ENCODE measurements around the gene RMC1. TPM values are rescaled to one million over a fixed set of nuclear protein-coding genes. Genes with fewer than 3 reads are reported as not detected.

The RMC1 gene
- total RNA-seq, 2 donors from 2014 or later: 46.8 to 52.3 TPM

DNA sequence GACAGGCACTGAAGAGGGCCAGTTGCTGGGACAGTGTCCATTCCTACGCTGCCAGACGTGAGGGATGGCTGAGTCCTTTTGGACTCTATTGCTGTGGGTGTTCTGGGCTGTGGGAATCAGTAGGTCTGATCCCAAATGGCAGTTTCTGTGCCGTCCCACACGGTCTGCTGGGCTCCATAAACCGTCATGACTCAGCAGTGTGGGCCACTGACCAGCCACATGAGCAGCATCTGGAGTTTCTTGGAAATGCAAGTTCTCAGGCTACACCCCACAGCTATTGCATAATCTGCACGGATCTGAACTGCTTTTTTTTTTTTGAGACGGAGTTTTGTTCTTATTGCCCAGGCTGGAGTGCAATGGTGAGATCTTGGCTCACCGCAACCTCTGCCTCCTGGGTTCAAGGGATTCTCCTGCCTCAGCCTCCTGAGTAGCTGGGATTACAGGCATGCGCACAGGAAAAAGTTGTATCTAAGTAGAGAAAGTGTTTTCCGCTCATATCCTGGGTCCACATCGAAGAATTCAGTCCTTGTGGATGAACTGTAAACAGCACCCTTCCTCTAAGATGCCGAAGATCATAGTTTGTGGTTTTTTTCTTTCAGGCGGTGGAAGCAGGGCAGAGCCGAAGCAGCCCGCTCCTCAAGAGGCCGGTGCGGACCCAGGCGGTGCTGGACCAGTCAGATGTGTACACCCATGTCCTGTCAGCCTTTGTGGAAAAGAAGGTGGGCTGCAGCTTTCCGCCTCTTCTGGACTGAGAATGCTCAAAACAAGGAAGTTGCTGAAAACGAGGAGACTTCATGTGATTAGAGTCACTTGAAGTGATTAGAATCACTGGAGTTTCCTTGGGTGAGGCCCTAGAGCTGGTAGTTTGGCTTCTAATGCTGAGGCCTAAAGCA, 25.5 kb downstream of the RMC1 start:
- no peaks in the 10 kb centered on the region for H3K9me3 Mint-ChIP-seq
- DNase-seq (no peak), ATAC-seq (replicated peaks in 1 of 2) (no peak)
- peaks cover 7 to 32% of the 10 kb centered on the region in 2 donors for H3K36me3 Mint-ChIP-seq (ENCODE audit: insufficient read depth in 2 of 2)
- peaks cover 15% of the 10 kb centered on the region for H3K4me1 Mint-ChIP-seq (ENCODE audit: low read depth)
- no peak overlapping the region for H3K4me3 Mint-ChIP-seq
- peak overlapping the region; percentile 71 for H3K27ac Mint-ChIP-seq
- H3K27me3 Mint-ChIP-seq (ENCODE audit: low read depth): no peaks in the 10 kb centered on the region

DNA sequence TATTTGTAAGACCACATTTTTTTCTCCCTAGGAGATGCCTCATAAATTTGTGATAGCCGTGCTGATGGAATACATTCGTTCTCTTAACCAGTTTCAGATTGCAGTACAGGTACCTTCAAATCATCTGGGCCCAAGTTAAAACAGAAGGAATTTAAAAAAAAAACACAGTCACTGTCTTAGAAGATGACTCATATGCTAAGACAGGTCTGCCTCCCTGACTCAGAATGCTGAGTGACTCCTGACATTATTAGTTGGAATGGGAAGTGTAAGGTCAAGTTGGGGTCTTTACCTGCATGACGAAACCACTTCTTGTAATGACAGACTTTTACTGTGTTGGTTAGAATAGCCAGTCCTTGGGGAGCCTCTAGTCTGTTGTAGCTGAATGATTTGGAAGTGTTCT, 26.3 kb downstream of the RMC1 start:
- peak overlapping the region; percentile 71 for H3K27ac Mint-ChIP-seq
- H3K27me3 Mint-ChIP-seq (ENCODE audit: low read depth): no peaks in the 10 kb centered on the region
- ATAC-seq (replicated peaks in 1 of 2) (peak; percentile 76 to 93), DNase-seq (peak in 1 of 2 donors; percentile 12)
- H3K9me3 Mint-ChIP-seq: no peaks in the 10 kb centered on the region
- H3K36me3 Mint-ChIP-seq (ENCODE audit: insufficient read depth in 2 of 2): peaks cover 7 to 29% of the 10 kb centered on the region in 2 donors
- H3K4me1 Mint-ChIP-seq (ENCODE audit: low read depth): peaks cover 12% of the 10 kb centered on the region
- no peak overlapping the region for H3K4me3 Mint-ChIP-seq

DNA sequence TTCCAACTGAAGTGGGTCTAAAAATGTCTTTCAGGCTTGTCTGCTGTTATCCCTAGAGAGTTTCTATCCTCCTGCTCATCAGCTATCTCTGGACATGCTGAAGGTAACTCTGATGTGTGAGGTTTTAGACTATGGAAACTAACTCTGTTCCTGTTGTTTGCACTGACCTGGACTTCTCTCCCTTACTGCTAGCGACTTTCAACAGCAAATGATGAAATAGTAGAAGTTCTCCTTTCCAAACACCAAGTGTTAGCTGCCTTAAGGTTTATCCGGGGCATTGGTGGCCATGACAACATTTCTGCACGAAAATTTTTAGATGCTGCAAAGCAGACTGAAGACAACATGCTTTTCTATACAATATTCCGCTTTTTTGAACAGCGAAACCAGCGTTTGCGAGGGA, 26.9 kb downstream of the RMC1 start:
- DNase-seq (no peak), ATAC-seq (replicated peaks in 1 of 2) (no peak)
- no peak overlapping the region for H3K4me3 Mint-ChIP-seq
- peaks cover 12% of the 10 kb centered on the region for H3K4me1 Mint-ChIP-seq (ENCODE audit: low read depth)
- H3K36me3 Mint-ChIP-seq (ENCODE audit: insufficient read depth in 2 of 2): peaks cover 8 to 31% of the 10 kb centered on the region in 2 donors
- no peaks in the 10 kb centered on the region for H3K9me3 Mint-ChIP-seq
- peak overlapping the region; percentile 59 for H3K27ac Mint-ChIP-seq
- H3K27me3 Mint-ChIP-seq (ENCODE audit: low read depth): no peaks in the 10 kb centered on the region

DNA sequence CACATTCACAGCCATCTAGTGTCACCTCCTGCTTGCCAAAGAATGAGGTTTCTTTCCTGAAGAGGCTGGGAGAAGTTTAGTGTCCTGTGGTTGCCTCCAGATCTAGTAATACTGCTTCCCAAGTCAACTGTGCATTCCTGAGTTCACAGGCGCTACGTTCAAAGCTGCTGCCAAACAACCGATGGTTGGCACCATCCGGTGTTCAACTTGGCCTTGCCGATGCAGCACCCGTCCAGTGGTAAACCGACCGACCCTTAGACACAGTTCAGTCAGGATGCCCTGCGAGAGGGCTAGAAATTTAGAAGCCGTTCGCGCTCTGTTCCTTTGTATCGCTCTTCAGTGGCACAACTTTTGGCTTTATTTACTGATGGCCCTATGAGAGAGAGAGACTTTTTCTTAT, 28.6 kb downstream of the RMC1 start:
- peaks cover 12% of the 10 kb centered on the region for H3K4me1 Mint-ChIP-seq (ENCODE audit: low read depth)
- ATAC-seq (replicated peaks in 1 of 2): no peak
- H3K36me3 Mint-ChIP-seq (ENCODE audit: insufficient read depth in 2 of 2): peaks cover 13 to 24% of the 10 kb centered on the region in 2 donors
- H3K27ac Mint-ChIP-seq: no peak overlapping the region
- H3K4me3 Mint-ChIP-seq: no peak overlapping the region
- no peak for DNase-seq
- no peaks in the 10 kb centered on the region for H3K27me3 Mint-ChIP-seq (ENCODE audit: low read depth)
- no peaks in the 10 kb centered on the region for H3K9me3 Mint-ChIP-seq

DNA sequence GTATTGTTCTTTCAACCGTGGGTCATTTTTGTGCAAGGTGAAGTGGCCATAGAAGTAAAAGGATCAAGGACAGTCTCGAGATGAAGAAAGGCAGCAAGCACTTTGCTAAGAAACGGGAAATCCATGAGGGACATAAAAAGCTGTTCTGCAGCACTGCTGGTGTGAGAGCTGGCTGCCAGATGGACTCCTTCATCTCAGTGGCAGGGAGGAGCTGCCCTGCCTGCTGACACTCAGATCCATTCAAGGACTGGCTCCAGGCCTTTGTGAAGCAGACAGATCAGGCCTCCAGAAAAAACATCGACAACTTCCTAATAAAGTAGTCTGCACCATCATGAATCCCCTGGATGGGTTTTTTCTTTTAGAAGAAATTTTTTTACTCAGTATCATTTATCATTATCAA, 29.5 kb downstream of the RMC1 start:
- Mint-ChIP-seq H3K36me3 (ENCODE audit: insufficient read depth in 2 of 2) (peaks cover 13 to 27% of the 10 kb centered on the region in 2 donors), H3K27me3 (ENCODE audit: low read depth) (no peaks in the 10 kb centered on the region), H3K4me3 (no peak overlapping the region), H3K4me1 (ENCODE audit: low read depth) (peaks cover 12% of the 10 kb centered on the region), H3K9me3 (no peaks in the 10 kb centered on the region), H3K27ac (no peak overlapping the region)
- DNase-seq: no peak
- no peak for ATAC-seq (replicated peaks in 1 of 2)

DNA sequence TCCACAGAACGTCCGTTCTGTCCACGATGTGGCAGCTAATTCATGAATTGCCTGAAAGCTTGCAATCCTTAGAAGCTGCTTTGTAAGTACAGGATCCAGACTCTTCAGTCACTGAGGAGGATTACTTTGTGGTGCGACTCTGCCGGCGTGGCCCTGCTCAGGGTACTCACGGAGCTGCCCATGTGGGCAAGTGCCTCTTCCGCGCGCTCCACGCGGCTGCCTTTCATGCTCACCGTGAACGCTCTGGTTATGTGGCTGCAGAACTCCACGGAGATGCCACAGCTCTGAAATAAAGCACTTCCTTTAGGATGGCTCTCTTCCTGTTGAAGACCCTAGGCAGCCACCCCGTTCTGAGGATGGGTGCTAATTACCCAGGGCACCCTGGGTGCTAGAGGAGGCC, 31.0 kb downstream of the RMC1 start:
- peaks cover 10 to 26% of the 10 kb centered on the region in 2 donors for H3K36me3 Mint-ChIP-seq (ENCODE audit: insufficient read depth in 2 of 2)

DNA sequence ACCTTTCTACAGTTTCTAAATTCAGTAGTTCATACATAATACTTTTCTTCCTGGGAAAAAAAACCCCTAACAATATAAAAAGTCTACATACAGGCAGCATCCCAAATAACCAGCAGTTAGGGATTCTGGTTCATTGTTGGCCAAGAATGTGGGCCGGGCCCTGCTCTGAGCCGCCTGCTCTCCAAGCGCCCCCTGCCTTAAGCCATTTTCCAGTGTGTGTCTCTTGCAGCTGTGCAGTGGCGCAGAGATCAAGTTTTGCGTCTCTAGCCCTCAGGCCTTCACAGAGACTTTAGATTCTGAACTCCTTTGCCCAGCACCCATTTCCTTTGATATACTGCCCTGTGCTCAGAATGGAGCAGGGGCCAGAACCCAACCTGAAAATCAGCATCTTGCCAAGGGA, 32.9 kb downstream of the RMC1 start:
- Mint-ChIP-seq H3K27ac (peak overlapping the region; percentile 70), H3K4me1 (ENCODE audit: low read depth) (peaks cover 17% of the 10 kb centered on the region), H3K36me3 (ENCODE audit: insufficient read depth in 2 of 2) (peaks cover 10 to 24% of the 10 kb centered on the region in 2 donors), H3K9me3 (no peaks in the 10 kb centered on the region), H3K4me3 (no peak overlapping the region), H3K27me3 (ENCODE audit: low read depth) (no peaks in the 10 kb centered on the region)
- DNase-seq: no peak
- no peak for ATAC-seq (replicated peaks in 1 of 2)

More for the DNA sequence above, 31.0 kb downstream of the RMC1 start:
- Mint-ChIP-seq H3K9me3 (no peaks in the 10 kb centered on the region), H3K4me3 (no peak overlapping the region), H3K27me3 (ENCODE audit: low read depth) (no peaks in the 10 kb centered on the region), H3K27ac (no peak overlapping the region), H3K4me1 (ENCODE audit: low read depth) (peaks cover 7% of the 10 kb centered on the region)
- DNase-seq (no peak), ATAC-seq (replicated peaks in 1 of 2) (no peak)

DNA sequence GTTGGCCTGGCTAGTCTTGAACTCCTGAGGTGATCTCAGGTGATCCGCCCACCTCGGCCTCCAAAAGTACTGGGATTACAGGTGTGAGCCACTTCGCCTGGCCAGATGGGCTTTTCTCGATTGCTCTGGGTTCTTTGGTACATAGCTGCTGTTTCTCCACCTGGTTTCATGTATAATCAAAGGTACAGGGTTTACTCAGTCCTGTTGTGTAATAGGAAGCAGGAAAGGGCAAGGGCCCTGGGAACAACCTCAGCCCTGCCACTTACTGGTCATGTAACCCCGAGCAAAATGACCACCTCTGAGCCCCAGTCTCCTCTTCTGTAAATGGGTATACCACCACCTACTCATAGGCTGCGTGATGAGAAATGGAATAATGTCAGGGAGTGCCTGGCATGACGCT, 34.0 kb downstream of the RMC1 start:
- no peaks in the 10 kb centered on the region for H3K9me3 Mint-ChIP-seq
- ATAC-seq (replicated peaks in 1 of 2) (no peak), DNase-seq (no peak)
- H3K36me3 Mint-ChIP-seq (ENCODE audit: insufficient read depth in 2 of 2): peaks cover 10 to 21% of the 10 kb centered on the region in 2 donors
- peak overlapping the region; percentile 38 for H3K27ac Mint-ChIP-seq
- peaks cover 24% of the 10 kb centered on the region for H3K4me1 Mint-ChIP-seq (ENCODE audit: low read depth)
- H3K27me3 Mint-ChIP-seq (ENCODE audit: low read depth): no peaks in the 10 kb centered on the region
- no peak overlapping the region for H3K4me3 Mint-ChIP-seq

DNA sequence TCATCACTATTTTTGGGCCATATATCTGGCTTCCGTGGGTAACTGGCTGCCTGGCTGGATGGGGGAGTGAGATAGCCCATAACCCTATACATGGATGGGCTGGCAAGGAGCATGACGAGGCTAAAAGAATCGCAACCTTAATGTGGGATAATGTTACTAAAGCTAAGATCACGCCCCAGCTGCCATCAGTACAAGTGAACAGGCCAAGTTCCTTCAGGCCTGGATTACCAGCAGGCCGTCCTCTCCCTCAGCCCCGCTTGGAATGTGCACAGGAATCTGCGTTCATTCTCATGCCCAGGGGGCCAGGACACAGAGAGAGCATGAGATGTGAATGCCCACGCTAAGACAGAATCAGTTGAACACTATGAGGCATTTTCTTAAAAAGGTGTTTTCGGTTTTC, 34.7 kb downstream of the RMC1 start:
- Mint-ChIP-seq H3K36me3 (ENCODE audit: insufficient read depth in 2 of 2) (peaks cover 10 to 21% of the 10 kb centered on the region in 2 donors), H3K27ac (no peak overlapping the region), H3K4me3 (no peak overlapping the region), H3K4me1 (ENCODE audit: low read depth) (peaks cover 24% of the 10 kb centered on the region), H3K27me3 (ENCODE audit: low read depth) (no peaks in the 10 kb centered on the region), H3K9me3 (no peaks in the 10 kb centered on the region)
- ATAC-seq (replicated peaks in 1 of 2) (no peak), DNase-seq (no peak)

DNA sequence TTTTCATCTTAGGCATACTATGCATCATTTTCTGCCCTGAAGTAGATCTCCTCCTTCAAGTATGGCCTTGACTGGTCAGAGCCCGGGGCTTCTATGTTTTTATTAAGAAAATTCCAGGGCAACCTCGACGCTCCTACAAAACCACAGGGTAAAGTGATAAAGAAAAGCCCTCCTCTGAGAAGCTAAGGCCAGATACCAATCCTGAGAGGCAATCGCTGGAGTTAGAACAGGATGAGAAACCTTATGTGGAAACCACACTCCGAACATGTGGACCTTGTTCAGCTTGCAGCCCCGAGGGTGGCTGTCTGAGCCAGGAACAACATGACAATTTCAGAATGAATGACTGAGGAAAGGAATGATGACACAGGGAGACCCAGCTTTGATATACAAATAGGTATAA, 35.6 kb downstream of the RMC1 start:
- no peak for ATAC-seq (replicated peaks in 1 of 2)
- Mint-ChIP-seq H3K27ac (peak overlapping the region; percentile 17), H3K4me3 (no peak overlapping the region), H3K27me3 (ENCODE audit: low read depth) (no peaks in the 10 kb centered on the region), H3K36me3 (ENCODE audit: insufficient read depth in 2 of 2) (peaks cover 12 to 19% of the 10 kb centered on the region in 2 donors), H3K9me3 (no peaks in the 10 kb centered on the region), H3K4me1 (ENCODE audit: low read depth) (peaks cover 24% of the 10 kb centered on the region)
- DNase-seq: no peak

DNA sequence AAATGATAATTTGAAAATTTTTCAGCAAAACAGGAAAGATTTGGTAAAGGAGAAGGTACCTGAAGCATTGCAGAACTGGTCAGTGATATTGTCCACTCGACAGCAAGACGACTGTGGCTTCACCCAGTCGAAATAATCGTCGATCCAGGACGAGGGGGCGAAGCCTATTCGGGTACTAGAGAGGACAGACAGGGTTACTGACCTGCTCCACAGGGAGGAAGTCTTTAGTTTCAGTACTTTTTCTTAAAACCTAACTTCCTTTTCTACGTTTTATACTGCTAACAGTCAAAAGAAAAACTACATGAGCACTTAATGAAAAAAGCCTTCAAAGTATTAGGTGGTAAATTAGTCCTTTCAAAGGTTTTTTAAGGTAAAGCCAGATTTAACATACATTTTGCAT, 36.0 kb downstream of the RMC1 start:
- no peak overlapping the region for H3K4me3 Mint-ChIP-seq
- H3K36me3 Mint-ChIP-seq (ENCODE audit: insufficient read depth in 2 of 2): peaks cover 15 to 19% of the 10 kb centered on the region in 2 donors
- ATAC-seq (replicated peaks in 1 of 2) (no peak), DNase-seq (no peak)
- H3K4me1 Mint-ChIP-seq (ENCODE audit: low read depth): peaks cover 24% of the 10 kb centered on the region
- no peaks in the 10 kb centered on the region for H3K9me3 Mint-ChIP-seq
- no peaks in the 10 kb centered on the region for H3K27me3 Mint-ChIP-seq (ENCODE audit: low read depth)
- H3K27ac Mint-ChIP-seq: peak overlapping the region; percentile 17

DNA sequence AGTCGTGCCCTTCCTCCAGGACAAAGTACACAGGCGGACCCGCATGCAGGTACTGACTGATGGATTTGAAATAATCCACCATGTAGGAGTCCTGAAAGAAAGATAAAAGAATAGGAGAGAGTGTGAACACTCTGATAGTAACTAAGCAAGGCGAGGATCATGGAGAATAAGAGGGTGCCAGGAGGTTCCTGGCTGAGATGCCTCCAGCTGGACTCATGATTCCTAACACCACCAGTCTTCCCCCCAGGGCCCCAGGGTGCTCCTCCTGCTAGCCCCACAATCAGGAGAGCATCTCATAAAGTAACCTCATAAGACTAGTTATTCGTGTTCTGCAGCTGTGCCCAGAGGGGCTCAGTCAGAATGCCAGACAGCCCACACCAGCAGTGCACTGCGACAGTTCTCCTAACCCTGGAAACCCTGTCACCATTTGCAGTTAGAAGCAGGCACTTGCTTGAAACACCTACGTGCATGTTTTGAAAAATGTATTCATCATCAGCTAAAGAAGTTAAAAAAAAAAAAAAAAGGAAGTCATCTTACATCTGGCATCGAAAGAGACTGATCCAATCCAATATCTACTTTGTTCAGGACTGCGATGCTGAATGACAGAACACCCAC, 36.7 kb downstream of the RMC1 start:
- Mint-ChIP-seq H3K9me3 (no peaks in the 10 kb centered on the region), H3K27me3 (ENCODE audit: low read depth) (no peaks in the 10 kb centered on the region), H3K27ac (peak overlapping the region; percentile 63), H3K36me3 (ENCODE audit: insufficient read depth in 2 of 2) (peaks cover 15 to 19% of the 10 kb centered on the region in 2 donors), H3K4me3 (peak overlapping the region; percentile 38 to 51), H3K4me1 (ENCODE audit: low read depth) (peaks cover 24% of the 10 kb centered on the region)
- DNase-seq (no peak), ATAC-seq (replicated peaks in 1 of 2) (peak in 1 of 2 donors; percentile 43)

DNA sequence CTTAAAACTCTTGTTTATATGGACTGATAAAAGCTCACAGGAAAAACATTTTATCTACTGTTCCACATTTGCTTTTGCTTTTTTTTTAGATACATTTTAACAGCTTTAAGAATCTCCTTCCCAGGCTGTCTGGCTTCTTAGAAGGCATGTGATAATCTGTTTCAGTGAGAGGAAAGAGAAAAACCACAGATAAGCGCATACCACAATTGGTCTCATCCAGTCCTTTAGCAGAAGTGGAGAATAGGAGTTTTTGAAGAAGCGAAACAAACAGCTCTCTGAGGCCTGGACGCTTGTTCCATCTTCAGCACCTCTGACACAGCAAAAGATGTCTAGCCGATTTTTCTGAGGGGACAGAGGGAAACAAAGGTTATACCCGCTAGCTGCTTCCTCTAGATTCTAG, 37.6 kb downstream of the RMC1 start:
- peak overlapping the region; percentile 89 for H3K27ac Mint-ChIP-seq
- no peaks in the 10 kb centered on the region for H3K9me3 Mint-ChIP-seq
- peak overlapping the region; percentile 51 to 58 for H3K4me3 Mint-ChIP-seq
- no peaks in the 10 kb centered on the region for H3K27me3 Mint-ChIP-seq (ENCODE audit: low read depth)
- peaks cover 24% of the 10 kb centered on the region for H3K4me1 Mint-ChIP-seq (ENCODE audit: low read depth)
- ATAC-seq (replicated peaks in 1 of 2): peak; percentile 61 to 66
- no peak for DNase-seq
- peaks cover 10 to 16% of the 10 kb centered on the region in 2 donors for H3K36me3 Mint-ChIP-seq (ENCODE audit: insufficient read depth in 2 of 2)

Data from activated T-cell treated with anti-CD3 and anti-CD28 coated beads, Interleukin-2, amount 50 U/mL, for 72 hours (primary cell).